Measurements from ENCODE around the gene PLXNA2.

DNA sequence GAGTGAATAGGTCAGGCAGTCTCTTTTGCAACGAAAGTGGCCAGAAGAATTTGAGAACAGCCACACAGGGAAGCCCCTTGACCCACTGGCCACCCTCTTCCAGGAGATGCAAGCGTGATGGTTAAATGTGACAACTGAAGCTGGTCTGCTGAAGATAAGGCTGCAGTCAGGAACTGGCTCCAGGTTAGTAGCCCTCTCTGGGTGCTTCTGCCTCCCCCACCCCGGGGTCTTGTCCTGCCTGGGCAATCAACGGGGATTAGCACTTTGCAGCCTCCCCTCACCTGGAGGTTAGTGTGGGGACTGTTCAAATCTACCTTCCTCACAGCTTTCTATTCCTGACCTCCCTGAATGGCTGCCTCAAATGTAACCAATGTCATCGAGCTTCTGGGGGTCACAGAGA, 125.9 kb downstream of the PLXNA2 start:
- TF ChIP-seq EZH2 (IDR thresholded peaks at IDR 0.05; ENCODE audit: borderline replicate concordance, insufficient read depth, low read depth, low read length, poor library complexity, severe bottlenecking): no peak
- TF ChIP-seq, protein P1, sequence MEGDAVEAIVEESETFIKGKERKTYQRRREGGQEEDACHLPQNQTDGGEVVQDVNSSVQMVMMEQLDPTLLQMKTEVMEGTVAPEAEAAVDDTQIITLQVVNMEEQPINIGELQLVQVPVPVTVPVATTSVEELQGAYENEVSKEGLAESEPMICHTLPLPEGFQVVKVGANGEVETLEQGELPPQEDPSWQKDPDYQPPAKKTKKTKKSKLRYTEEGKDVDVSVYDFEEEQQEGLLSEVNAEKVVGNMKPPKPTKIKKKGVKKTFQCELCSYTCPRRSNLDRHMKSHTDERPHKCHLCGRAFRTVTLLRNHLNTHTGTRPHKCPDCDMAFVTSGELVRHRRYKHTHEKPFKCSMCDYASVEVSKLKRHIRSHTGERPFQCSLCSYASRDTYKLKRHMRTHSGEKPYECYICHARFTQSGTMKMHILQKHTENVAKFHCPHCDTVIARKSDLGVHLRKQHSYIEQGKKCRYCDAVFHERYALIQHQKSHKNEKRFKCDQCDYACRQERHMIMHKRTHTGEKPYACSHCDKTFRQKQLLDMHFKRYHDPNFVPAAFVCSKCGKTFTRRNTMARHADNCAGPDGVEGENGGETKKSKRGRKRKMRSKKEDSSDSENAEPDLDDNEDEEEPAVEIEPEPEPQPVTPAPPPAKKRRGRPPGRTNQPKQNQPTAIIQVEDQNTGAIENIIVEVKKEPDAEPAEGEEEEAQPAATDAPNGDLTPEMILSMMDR (IDR thresholded peaks at IDR 0.05): no peak
